SHP77 treated with DMSO at 0.1 percent for 48 hours (cell line): ENCODE results near the gene PLA2G6.
A peak's percentile ranks its signal among the peaks of the same experiment; 100 is the strongest.
"Not testable (repeated sequence)": the region's sequence is repeated elsewhere in the genome, so short reads cannot be mapped to it uniquely, and the experiment has no call there.

Source experiments
- DNase-seq: peaks from one replicate; lab custom pipeline; 2025; lab: John Stamatoyannopoulos, UW

PLA2G6 gene

GRCh38 chr22:38163844-38164550 is 17.6 kb downstream of the PLA2G6 start:
- no peak for DNase-seq

DNA sequence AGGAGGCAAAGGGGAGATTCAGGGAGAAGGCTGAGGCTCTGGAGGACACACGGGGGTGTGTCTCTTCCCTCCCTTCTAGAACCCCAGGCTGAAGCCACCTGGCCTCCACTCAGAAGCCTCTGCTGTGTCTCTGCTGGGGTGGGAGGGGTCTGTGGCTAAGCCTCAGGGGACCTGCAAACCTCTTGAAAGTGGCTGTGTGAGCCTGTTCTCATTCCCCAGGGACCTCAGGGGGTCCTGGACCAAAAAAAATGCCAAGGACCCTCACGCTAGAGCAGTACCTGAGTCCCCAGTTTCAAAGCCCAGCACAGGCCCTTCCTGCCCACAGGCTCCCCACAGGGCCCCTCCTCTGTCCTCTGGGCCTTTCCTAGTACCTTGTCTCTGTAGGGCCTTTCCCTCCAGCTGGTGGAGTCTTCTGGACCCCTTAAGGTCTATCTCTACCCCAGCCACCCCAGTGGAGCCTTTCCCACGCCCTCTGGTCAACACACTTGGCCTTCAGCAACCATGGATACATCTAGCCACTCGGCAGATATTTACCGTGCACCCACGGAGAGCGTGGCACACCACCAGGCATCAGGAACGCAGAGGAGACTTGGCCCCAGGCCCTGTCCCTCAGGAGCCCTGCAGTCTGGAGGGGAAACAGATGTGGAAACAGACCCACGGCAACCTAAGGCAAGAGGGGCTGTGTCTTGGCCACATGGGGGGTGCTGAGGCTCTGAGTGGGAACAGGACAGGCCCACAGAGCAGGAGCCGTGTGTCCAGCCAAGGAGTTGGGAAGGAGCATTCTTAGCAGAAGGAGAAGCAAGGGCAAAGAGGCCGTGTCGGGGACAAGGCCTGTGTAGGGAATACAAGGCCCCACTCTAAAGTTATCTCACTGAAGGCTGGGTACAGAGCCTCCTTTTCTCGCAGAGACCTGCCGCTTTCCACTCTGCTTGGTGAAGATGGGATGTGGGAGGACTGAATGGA is 18.5 kb downstream of the PLA2G6 start:
- DNase-seq: no peak

- DNase-seq: no peak
Measured at GRCh38 chr22:38155703-38156102, 25.9 kb downstream of the PLA2G6 start.

DNA sequence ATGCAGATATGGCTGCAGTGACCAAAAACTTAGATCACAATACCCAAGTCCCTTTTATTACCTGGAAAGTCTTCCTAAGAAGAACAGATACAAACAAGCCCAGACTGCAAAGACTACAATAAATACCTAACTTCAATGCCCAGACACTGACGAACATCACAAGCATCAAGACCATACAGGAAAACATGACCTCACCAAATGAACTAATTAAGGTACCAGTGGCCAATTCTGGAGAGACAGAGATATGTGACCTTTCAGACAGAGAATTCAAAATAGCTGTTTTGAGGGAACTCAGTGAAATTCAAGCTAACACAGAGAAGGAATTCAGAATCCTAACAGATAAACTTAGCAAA is 27.1 kb downstream of the PLA2G6 start:
- not testable (repeated sequence) for DNase-seq

GRCh38 chr22:38153821-38154562 is 27.6 kb downstream of the PLA2G6 start:
- no peak for DNase-seq

- no peak for DNase-seq
Measured at GRCh38 chr22:38151126-38151500, 30.5 kb downstream of the PLA2G6 start.

- no peak for DNase-seq
Measured at GRCh38 chr22:38148245-38148644, 33.4 kb downstream of the PLA2G6 start.

DNA sequence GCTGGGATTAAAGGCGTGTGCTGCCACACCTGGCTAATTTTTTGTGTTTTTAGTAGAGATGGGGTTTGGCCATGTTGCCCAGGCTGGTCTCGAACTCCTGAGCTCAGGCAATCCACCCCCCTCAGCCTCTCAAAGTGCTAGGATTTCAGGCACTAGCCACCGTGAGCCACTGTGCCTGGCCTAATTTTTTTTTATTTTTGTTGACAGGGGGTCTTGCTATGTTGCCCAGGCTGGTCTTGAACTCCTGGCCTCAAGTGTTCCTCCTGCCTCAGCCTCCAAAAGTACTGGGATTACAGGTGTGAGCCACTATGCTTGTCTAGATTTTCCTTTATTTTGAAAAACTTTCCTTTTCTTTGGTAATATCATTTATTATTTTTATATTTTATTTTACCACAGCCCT is 35.5 kb downstream of the PLA2G6 start:
- DNase-seq: not testable (repeated sequence)

GRCh38 chr22:38144025-38144405 is 37.6 kb downstream of the PLA2G6 start:
- peak; percentile 7 for DNase-seq

- no peak for DNase-seq
Measured at GRCh38 chr22:38142606-38143005, 39.0 kb downstream of the PLA2G6 start.

GRCh38 chr22:38141217-38141973 is 40.2 kb downstream of the PLA2G6 start:
- DNase-seq: no peak

DNA sequence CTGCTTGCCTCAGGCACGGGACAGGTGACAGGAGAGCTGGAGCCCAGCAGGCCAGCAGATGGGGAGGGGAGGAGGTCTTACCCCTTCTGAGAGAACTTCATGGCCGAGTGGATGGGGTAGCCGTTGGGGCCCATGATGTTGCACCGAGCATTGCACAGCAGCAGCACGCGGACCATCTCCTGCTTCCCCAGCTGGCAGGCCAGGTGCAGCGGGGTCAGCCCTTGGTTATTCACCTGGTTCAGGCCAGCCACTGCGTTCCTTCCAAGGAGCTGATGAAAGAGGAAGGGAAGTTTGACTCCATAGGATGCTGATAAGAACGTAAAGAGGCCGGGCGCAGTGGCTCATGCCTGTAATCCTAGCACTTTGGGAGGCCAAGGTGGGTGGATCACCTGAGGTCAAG is 41.7 kb downstream of the PLA2G6 start:
- no peak for DNase-seq

- no peak for DNase-seq
Measured at GRCh38 chr22:38138961-38139360, 42.7 kb downstream of the PLA2G6 start.

DNA sequence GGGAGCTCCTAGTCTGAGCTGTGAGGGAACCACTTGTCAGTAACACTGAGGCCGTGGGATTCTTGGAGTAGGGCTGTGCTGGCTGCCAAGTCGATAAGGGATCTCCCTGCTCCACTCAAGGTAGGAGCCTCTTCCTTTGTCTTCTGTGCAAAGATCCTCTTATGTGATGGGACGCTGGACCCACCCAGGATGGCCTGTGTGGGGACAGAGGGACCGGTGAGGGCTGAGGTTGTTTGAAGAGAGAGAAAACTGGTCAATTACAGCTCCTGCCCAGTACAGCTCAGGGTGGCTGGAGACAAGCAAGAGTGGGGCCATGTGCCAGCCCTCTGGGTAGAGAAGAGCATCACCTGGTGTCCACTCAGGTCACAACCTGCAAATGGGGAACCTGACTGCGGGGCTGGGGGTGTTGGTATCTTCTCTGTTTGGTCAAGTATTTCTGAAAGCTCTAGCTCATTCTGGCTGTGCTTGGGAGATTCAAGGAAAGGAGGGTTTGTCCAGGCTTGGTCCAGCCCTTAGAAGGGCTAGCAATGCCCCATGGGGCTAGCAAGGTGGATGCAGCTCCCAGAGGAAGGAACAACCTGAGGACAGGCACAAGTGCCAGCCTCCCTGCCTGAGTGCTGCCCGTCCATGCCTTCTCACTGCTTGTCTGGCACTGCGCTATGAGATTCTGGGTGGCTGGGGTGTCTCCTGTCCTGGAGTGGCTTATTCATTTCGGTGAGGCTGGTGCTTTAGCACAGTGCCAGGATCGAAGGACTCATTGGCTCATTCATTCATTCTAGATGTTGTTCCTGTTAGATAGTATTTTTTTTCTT is 43.5 kb downstream of the PLA2G6 start:
- DNase-seq: no peak

- DNase-seq: no peak
Measured at GRCh38 chr22:38136607-38137006, 45.0 kb downstream of the PLA2G6 start.

- DNase-seq: no peak
Measured at GRCh38 chr22:38135133-38135706, 46.4 kb downstream of the PLA2G6 start.

DNA sequence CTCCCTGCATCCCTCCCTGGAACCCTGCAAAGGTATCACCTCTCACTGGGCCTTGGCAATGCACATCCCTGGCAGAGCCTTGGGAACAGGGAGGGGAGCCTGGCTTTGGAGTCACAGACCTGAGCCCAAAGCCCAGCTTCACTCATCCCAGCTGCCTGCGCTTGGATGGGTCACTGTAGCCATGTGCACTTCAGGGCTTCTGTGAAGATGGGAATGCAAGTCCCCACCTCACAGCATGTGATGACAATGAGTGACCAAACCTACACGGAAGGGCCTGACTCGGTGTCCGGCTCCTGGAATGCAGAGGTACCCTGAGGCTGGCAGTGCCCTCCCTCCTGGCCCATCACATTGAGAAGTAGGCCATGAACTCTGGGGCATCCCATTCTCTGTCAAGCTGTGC is 48.3 kb downstream of the PLA2G6 start:
- DNase-seq: no peak

DNA sequence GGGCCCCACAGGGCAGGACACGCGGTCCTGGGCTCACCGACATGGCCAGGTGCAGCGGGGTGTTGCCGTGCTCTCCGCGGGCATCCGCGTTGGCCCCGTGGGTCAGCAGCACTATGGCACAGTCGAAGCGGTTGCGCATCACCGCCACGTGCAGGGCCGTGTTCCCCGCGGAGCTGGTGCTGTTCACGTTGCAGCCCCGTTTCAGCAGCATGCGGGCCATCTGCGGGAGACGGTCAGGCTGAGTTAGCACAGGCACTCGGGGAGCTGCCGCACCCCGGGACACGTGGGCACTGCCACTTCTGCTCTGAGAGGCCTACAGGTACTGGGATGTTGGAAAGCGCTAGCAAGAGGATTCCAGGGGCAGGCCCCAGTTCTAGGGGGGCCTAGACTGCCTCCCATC is 48.8 kb downstream of the PLA2G6 start:
- DNase-seq: no peak

GRCh38 chr22:38132136-38132535 is 49.5 kb downstream of the PLA2G6 start:
- no peak for DNase-seq

DNA sequence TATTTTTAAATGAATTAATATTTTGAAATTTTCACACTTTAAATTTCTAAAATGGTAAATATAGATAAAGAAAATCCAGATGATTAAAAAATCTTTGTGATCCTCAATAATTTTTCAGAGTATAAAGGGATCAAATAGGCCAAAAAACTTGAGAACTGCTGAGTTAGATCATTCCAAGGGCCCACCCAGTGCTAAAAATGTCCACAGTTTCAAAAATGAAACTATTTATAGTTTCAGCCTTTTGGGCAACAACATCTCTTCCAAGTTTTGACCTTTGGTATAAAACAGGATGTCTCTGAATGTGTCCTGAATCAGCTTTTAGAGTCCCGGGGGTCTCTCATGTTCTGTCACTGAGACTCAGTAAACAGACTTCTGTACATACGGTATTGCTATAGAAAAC is 50.2 kb downstream of the PLA2G6 start:
- DNase-seq: no peak

GRCh38 chr22:38129856-38130255 is 51.8 kb downstream of the PLA2G6 start:
- no peak for DNase-seq
